ENCODE measurements around the gene TLR2. TPM values are rescaled to one million over a fixed set of nuclear protein-coding genes. Genes with fewer than 3 reads are reported as not detected.

The TLR2 gene
- total and polyA plus RNA-seq, 10 of the 15 experiments (the other 5 are each of a cell fraction or from before 2014, with no cell fraction given) = under 0.01 to 0.19 (median 0.06) TPM; not detected in 4

DNA sequence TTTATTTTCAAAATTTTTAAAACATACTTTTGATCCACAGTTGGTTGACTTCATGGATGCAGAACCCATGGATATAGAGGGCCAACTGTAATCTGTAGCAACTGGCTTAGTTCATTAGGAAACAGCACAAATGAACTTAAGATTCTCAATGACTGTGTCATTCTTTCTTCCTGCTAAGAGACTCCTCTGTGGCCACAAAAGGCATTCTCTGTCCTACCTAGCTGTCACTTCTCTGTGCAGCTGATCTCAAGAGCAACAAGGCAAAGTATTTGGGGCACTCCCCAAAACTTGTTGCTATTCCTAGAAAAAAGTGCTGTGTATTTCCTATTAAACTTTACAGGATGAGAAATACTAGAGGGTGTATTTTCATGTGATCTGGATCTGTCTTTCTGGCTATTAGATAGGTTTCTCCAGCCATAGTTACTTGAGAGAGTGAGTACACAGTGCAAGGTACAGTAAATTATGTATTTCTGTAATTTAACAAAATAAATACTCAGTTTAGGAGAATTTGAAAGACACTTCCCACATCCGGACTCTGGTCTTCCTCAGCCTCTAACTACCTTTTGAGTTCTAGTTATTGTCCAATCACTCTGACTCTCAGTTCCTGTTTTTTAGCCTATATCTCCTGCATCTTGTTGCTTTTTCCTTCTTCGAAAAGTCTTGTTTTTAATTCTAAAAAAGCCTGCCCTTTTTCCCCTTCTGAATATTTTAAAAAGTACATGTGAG lies 21.8 kb downstream of the TLR2 start:
- RAD21 ChIA-PET (ENCODE audit: unreplicated experiment) = no interaction called here

DNA sequence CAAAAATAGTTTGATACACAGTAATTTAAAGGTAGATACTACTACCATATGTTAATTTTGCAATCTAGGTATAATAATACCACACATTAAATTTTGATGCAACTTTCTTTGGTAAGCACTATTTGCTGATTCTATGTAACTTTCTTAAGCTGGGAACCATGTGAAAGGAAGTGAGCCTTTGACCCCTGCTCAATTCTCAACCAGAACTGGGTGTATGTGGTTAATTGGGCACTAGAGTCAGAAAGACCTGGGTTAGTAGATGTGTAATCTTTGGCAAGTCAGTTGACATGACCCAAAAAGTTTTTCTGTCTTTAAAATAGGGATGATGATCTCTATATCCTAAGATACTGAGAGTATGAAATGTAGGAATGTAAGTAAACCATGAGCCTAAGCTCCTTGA lies 22.4 kb downstream of the TLR2 start:
- H3K4me3 ChIP-seq = no peak overlapping the region
- SMC1A ChIA-PET (ENCODE audit: uncharacterized antibody, unreplicated experiment) = no interaction called here
- intact Hi-C loops (cut with micrococcal nuclease; ENCODE audit: unreplicated experiment) = no loop called here
- H3K4me2 ChIP-seq (ENCODE audit: control insufficient read depth, insufficient read depth) = no peak overlapping the region; the same call in 1 of the 2 replicates
- no peaks in the 10 kb centered on the region for H3K79me2 ChIP-seq (ENCODE audit: control insufficient read depth, insufficient read depth, low read length)
- no peak overlapping the region for H3K9ac ChIP-seq (ENCODE audit: control insufficient read depth, insufficient read depth, low read length)
- DNase-seq (ENCODE audit: low read depth, low spot score) (no peak), FAIRE-seq (no peak), ATAC-seq (peak; percentile 26; the same call in 2 of the 3 replicates)
- no peaks in the 10 kb centered on the region for H3K9me3 ChIP-seq (replicated peaks; ENCODE audit: control insufficient read depth, insufficient read depth, low read length)
- H3K27me3 ChIP-seq (replicated peaks in 1 of 2; ENCODE audit: control insufficient read depth in 2 of 2, insufficient read depth in 2 of 2, low read length in 1 of 2) = no peaks in the 10 kb centered on the region; a peak in 1 of 4 replicates
- H2AFZ ChIP-seq (ENCODE audit: control insufficient read depth, low read depth, low read length) = no peak overlapping the region
- in situ Hi-C loops (cut with MboI) = no loop called here
- H3K27ac ChIP-seq (ENCODE audit: control insufficient read depth, insufficient read depth) = no peak overlapping the region
- POLR2A ChIA-PET = no interaction called here
- H3K4me1 ChIP-seq (ENCODE audit: control insufficient read depth, insufficient read depth, low read length) = no peaks in the 10 kb centered on the region; the same call in 1 of the 2 replicates
- no TSS peak for BruUV-seq (replicated peaks)
- RAD21 ChIA-PET (ENCODE audit: unreplicated experiment) = no interaction called here
- CTCF ChIA-PET = interaction anchor here (0.7 kb wide), 1 partner anchor 321 kb away, joined by 3 read pairs; no protein-coding TSS in a partner anchor
- H3K36me3 ChIP-seq (ENCODE audit: control insufficient read depth in 2 of 2, insufficient read depth in 2 of 2, low read length in 1 of 2) = no peaks in the 10 kb centered on the region
- H4K20me1 ChIP-seq (ENCODE audit: control insufficient read depth, insufficient read depth) = no peaks in the 10 kb centered on the region
- no peak for TF ChIP-seq RUNX3 (IDR thresholded peaks at IDR 0.05; ENCODE audit: low read length)
- TF ChIP-seq, protein P1, sequence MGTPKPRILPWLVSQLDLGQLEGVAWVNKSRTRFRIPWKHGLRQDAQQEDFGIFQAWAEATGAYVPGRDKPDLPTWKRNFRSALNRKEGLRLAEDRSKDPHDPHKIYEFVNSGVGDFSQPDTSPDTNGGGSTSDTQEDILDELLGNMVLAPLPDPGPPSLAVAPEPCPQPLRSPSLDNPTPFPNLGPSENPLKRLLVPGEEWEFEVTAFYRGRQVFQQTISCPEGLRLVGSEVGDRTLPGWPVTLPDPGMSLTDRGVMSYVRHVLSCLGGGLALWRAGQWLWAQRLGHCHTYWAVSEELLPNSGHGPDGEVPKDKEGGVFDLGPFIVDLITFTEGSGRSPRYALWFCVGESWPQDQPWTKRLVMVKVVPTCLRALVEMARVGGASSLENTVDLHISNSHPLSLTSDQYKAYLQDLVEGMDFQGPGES (IDR thresholded peaks at IDR 0.05) = no peak
- no peak for TF ChIP-seq NFIC (IDR thresholded peaks at IDR 0.05; ENCODE audit: low read depth, low read length)
- TF ChIP-seq CREM (IDR thresholded peaks at IDR 0.05; ENCODE audit: low read depth) = no peak
- no peak for TF ChIP-seq IKZF1 (conservative IDR thresholded peaks at IDR 0.05)
- no peak for TF ChIP-seq POLR2AphosphoS2 (IDR thresholded peaks at IDR 0.05; ENCODE audit: low read depth, low read length)
- TF ChIP-seq, protein P2, sequence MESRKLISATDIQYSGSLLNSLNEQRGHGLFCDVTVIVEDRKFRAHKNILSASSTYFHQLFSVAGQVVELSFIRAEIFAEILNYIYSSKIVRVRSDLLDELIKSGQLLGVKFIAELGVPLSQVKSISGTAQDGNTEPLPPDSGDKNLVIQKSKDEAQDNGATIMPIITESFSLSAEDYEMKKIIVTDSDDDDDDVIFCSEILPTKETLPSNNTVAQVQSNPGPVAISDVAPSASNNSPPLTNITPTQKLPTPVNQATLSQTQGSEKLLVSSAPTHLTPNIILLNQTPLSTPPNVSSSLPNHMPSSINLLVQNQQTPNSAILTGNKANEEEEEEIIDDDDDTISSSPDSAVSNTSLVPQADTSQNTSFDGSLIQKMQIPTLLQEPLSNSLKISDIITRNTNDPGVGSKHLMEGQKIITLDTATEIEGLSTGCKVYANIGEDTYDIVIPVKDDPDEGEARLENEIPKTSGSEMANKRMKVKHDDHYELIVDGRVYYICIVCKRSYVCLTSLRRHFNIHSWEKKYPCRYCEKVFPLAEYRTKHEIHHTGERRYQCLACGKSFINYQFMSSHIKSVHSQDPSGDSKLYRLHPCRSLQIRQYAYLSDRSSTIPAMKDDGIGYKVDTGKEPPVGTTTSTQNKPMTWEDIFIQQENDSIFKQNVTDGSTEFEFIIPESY (IDR thresholded peaks at IDR 0.05) = no peak
- no peak for TF ChIP-seq IRF4 (IDR thresholded peaks at IDR 0.05; ENCODE audit: low read depth, low read length)
- no peak for TF ChIP-seq GABPA (IDR thresholded peaks at IDR 0.05; ENCODE audit: low read depth)
- TF ChIP-seq EED (IDR thresholded peaks at IDR 0.05; ENCODE audit: low read depth) = no peak
- no peak for TF ChIP-seq LARP7 (IDR thresholded peaks at IDR 0.05)

More for the DNA sequence above, 21.8 kb downstream of the TLR2 start:
- no peak overlapping the region for H3K4me3 ChIP-seq
- H3K9me3 ChIP-seq (replicated peaks; ENCODE audit: control insufficient read depth, insufficient read depth, low read length) = no peaks in the 10 kb centered on the region
- H3K9ac ChIP-seq (ENCODE audit: control insufficient read depth, insufficient read depth, low read length) = no peak overlapping the region
- ChIA-PET CTCF (interaction anchor here (0.7 kb wide), 1 partner anchor 321 kb away, joined by 3 read pairs; no protein-coding TSS in a partner anchor), POLR2A (no interaction called here), SMC1A (ENCODE audit: uncharacterized antibody, unreplicated experiment) (no interaction called here)
- intact Hi-C loops (cut with micrococcal nuclease; ENCODE audit: unreplicated experiment) (no loop called here), in situ Hi-C loops (cut with MboI) (no loop called here)
- FAIRE-seq (no peak), ATAC-seq (peak; percentile 74), DNase-seq (ENCODE audit: low read depth, low spot score) (peak; percentile 38)
- no peak overlapping the region; the same call in 1 of the 2 replicates for H3K4me2 ChIP-seq (ENCODE audit: control insufficient read depth, insufficient read depth)
- H3K27me3 ChIP-seq (replicated peaks in 1 of 2; ENCODE audit: control insufficient read depth in 2 of 2, insufficient read depth in 2 of 2, low read length in 1 of 2) = no peaks in the 10 kb centered on the region; a peak in 1 of 4 replicates
- no peaks in the 10 kb centered on the region for H3K36me3 ChIP-seq (ENCODE audit: control insufficient read depth in 2 of 2, insufficient read depth in 2 of 2, low read length in 1 of 2)
- BruUV-seq (replicated peaks) = no TSS peak
- H3K79me2 ChIP-seq (ENCODE audit: control insufficient read depth, insufficient read depth, low read length) = no peaks in the 10 kb centered on the region
- H3K27ac ChIP-seq (ENCODE audit: control insufficient read depth, insufficient read depth) = no peak overlapping the region
- H4K20me1 ChIP-seq (ENCODE audit: control insufficient read depth, insufficient read depth) = no peaks in the 10 kb centered on the region
- H3K4me1 ChIP-seq (ENCODE audit: control insufficient read depth, insufficient read depth, low read length) = no peaks in the 10 kb centered on the region; the same call in 1 of the 2 replicates
- H2AFZ ChIP-seq (ENCODE audit: control insufficient read depth, low read depth, low read length) = no peak overlapping the region
- peak; percentile 37; the same call in 1 of the 2 replicates for TF ChIP-seq IKZF1 (conservative IDR thresholded peaks at IDR 0.05)
- peak; percentile 59; the same call in 1 of the 2 replicates for TF ChIP-seq NFYB (IDR thresholded peaks at IDR 0.05; ENCODE audit: insufficient read depth, low read depth, low read length)
- no peak for TF ChIP-seq TAF1 (IDR thresholded peaks at IDR 0.05; ENCODE audit: borderline replicate concordance, low read depth, low read length)
- peak; percentile 44 to 58; a peak in 3 of 4 replicates for TF ChIP-seq IKZF2 (IDR thresholded peaks at IDR 0.05)
- peak; percentile 50; the same call in 1 of the 2 replicates for TF ChIP-seq ZNF217 (IDR thresholded peaks at IDR 0.05)
- peak; percentile 88 for TF ChIP-seq SPI1 (IDR thresholded peaks at IDR 0.05; ENCODE audit: borderline replicate concordance, insufficient read depth, low read depth, low read length)
- peak; percentile 38; the same call in 1 of the 2 replicates for TF ChIP-seq MTA2 (IDR thresholded peaks at IDR 0.05; ENCODE audit: low read depth)
- 0 out of 2 replicates have a peak, but pooled peaks have one; percentile 11 for TF ChIP-seq IRF4 (IDR thresholded peaks at IDR 0.05; ENCODE audit: low read depth, low read length)
- peak; percentile 16; the same call in 1 of the 2 replicates for TF ChIP-seq RUNX3 (IDR thresholded peaks at IDR 0.05; ENCODE audit: low read length)
- TF ChIP-seq GATAD2B (conservative IDR thresholded peaks at IDR 0.05; ENCODE audit: low read depth) = no peak
- no peak for TF ChIP-seq MTA3 (IDR thresholded peaks at IDR 0.05; ENCODE audit: borderline replicate concordance, low read length)
- no peak for TF ChIP-seq SREBF2 (IDR thresholded peaks at IDR 0.05; ENCODE audit: low read length)
- TF ChIP-seq DPF2 (IDR thresholded peaks at IDR 0.05) = 0 out of 2 replicates have a peak, but pooled peaks have one; percentile 26
- WGBS (ENCODE audit: insufficient coverage, insufficient replicate concordance, low lambda C conversion rate, missing lambda C conversion rate) = 11% methylated on average over 2 of the region's 2 CpGs

Data from GM12878 (cell line).